ENCODE data around the gene ZNF407.

GRCh38 chr18:74577019-74577418 lies 20.7 kb upstream of the ZNF407 start:
- TF ChIP-seq POLR2A (IDR thresholded peaks at IDR 0.05; ENCODE audit: borderline replicate concordance, extremely low read depth, insufficient read depth, insufficient read length) (no peak), CBX3 (IDR thresholded peaks at IDR 0.05; ENCODE audit: low read depth) (no peak), CTCF (IDR thresholded peaks at IDR 0.05 in 2 of 3, conservative IDR thresholded peaks at IDR 0.05 in 1 of 3; ENCODE audit: borderline replicate concordance in 1 of 3, insufficient read depth in 1 of 3, low read depth in 2 of 3, low read length in 2 of 3) (no peak), CEBPB (IDR thresholded peaks at IDR 0.05; ENCODE audit: low read depth) (no peak), EZH2 (IDR thresholded peaks at IDR 0.05) (no peak), POLR2AphosphoS5 (IDR thresholded peaks at IDR 0.05; ENCODE audit: low read depth, low read length) (no peak), SP1 (IDR thresholded peaks at IDR 0.05; ENCODE audit: low read depth) (no peak)
